ENCODE measurements around the gene TPCN2.

- TF ChIP-seq TAF1 (conservative IDR thresholded peaks at IDR 0.05) (no peak), YY1 (IDR thresholded peaks at IDR 0.05) (no peak), CTCF (IDR thresholded peaks at IDR 0.05; ENCODE audit: low read depth, low read length, missing input control) (no peak), GABPA (IDR thresholded peaks at IDR 0.05 in 1 of 2, conservative IDR thresholded peaks at IDR 0.05 in 1 of 2) (no peak), RAD21 (IDR thresholded peaks at IDR 0.05) (no peak), MAX (IDR thresholded peaks at IDR 0.05) (no peak), ATF3 (IDR thresholded peaks at IDR 0.05) (no peak), FOXA1 (IDR thresholded peaks at IDR 0.05) (no peak), RXRA (IDR thresholded peaks at IDR 0.05) (no peak), JUND (IDR thresholded peaks at IDR 0.05) (no peak)
- TF ChIP-seq, protein P1, sequence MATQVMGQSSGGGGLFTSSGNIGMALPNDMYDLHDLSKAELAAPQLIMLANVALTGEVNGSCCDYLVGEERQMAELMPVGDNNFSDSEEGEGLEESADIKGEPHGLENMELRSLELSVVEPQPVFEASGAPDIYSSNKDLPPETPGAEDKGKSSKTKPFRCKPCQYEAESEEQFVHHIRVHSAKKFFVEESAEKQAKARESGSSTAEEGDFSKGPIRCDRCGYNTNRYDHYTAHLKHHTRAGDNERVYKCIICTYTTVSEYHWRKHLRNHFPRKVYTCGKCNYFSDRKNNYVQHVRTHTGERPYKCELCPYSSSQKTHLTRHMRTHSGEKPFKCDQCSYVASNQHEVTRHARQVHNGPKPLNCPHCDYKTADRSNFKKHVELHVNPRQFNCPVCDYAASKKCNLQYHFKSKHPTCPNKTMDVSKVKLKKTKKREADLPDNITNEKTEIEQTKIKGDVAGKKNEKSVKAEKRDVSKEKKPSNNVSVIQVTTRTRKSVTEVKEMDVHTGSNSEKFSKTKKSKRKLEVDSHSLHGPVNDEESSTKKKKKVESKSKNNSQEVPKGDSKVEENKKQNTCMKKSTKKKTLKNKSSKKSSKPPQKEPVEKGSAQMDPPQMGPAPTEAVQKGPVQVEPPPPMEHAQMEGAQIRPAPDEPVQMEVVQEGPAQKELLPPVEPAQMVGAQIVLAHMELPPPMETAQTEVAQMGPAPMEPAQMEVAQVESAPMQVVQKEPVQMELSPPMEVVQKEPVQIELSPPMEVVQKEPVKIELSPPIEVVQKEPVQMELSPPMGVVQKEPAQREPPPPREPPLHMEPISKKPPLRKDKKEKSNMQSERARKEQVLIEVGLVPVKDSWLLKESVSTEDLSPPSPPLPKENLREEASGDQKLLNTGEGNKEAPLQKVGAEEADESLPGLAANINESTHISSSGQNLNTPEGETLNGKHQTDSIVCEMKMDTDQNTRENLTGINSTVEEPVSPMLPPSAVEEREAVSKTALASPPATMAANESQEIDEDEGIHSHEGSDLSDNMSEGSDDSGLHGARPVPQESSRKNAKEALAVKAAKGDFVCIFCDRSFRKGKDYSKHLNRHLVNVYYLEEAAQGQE (IDR thresholded peaks at IDR 0.05): no peak
- TF ChIP-seq, protein P2, sequence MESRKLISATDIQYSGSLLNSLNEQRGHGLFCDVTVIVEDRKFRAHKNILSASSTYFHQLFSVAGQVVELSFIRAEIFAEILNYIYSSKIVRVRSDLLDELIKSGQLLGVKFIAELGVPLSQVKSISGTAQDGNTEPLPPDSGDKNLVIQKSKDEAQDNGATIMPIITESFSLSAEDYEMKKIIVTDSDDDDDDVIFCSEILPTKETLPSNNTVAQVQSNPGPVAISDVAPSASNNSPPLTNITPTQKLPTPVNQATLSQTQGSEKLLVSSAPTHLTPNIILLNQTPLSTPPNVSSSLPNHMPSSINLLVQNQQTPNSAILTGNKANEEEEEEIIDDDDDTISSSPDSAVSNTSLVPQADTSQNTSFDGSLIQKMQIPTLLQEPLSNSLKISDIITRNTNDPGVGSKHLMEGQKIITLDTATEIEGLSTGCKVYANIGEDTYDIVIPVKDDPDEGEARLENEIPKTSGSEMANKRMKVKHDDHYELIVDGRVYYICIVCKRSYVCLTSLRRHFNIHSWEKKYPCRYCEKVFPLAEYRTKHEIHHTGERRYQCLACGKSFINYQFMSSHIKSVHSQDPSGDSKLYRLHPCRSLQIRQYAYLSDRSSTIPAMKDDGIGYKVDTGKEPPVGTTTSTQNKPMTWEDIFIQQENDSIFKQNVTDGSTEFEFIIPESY (IDR thresholded peaks at IDR 0.05): no peak
Measured at GRCh38 chr11:69113646-69114340, 65.1 kb downstream of the TPCN2 start.
